ENCODE measurements around the gene KATNAL2. TPM values are rescaled to one million over a fixed set of nuclear protein-coding genes. Genes with fewer than 3 reads are reported as not detected.
A peak's percentile ranks its signal among the peaks of the same experiment; 100 is the strongest.
"Not testable (repeated sequence)": the region's sequence is repeated elsewhere in the genome, so short reads cannot be mapped to it uniquely, and the experiment has no call there.

Gene KATNAL2
- total RNA-seq, 1 donor from 2014 or later, result 0.64 TPM

- no peak for DNase-seq (ENCODE audit: low read depth in 2 of 2)
Observed at GRCh38 chr18:47032945-47033344, 115.5 kb downstream of the KATNAL2 start.

DNA sequence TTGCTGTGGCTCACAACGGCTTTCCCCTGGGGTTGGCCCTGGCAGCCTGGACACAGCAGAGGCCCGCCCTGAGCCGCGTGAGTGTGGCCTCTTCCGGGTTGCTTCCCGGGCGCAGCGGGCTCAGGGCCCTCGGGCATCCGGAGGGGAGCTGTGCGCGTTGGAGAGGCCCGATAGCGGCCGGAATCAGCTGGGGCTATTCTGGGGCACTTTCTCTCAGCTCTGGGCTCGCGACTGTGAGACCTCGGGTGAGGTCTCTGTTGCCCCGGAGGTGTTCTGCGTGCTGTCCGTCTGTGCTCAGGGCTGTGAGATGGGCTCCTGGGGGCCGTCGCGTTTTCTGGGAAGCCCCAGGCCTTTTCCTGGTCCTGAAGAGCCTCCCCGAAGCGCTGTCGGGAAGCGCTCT, 117.2 kb downstream of the KATNAL2 start:
- DNase-seq (ENCODE audit: low read depth in 2 of 2), result not testable (repeated sequence)

DNA sequence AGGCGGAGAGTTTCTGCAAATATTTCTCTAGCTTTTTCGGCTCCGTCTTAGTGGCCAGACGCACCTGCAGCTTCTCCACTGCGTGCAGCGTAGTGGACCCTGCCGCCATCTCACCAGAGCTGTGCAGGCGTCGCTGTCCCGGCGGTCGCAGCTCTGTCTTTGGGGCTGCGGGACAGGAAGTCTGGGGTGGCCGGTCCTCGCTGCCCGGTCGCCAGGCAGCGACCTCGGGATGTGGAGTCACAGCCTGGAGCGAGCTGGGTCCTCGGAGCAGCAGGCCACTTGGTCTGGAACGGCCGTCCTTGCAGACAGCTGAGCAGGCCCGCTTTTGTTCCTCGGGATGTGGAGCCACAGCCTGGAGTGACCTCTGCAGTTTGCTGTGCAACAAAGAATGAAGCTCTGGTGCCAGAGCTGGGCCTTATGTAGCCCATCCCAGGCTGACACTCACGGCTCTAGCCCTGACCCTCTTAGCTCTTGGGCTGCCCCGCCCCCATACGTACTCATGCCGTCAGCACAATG, 117.8 kb downstream of the KATNAL2 start, which contains the start of gene ELOA2:
Gene ELOA2 (minus strand): TSS at position 466 of the 516 bp plus-strand sequence. CDS start 357 bp downstream, at position 109.
- no peak for DNase-seq (ENCODE audit: low read depth in 2 of 2)

DNA sequence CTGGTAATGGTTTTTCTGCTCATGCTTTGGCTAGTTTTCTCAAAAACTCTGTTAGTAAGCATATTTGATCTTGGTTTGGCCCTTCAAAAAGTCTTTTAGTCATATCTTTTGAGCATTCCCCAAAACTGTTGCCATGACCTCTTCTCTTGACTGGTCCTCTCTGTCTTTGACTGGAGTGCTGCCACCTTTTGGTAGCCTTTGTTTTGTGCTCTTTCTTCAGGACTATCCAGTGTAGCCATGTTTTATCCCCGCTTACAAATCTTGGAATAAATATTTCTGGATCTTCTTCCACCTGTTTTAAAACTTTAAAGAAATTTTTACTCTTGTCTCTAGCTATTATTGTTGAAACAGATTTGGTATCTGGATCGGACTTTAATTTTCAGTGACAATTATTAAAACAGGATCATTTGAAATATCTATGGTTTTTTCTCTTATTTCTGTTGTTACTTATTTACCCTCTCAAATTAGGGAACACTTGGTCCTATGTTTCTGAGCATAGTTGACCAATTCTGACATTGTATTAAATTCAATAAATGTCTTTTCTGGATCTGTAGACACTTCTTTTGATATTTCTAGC, 119.0 kb downstream of the KATNAL2 start:
- peak; percentile 3 to 36 for DNase-seq (ENCODE audit: low read depth in 2 of 2)

GRCh38 chr18:47036927-47037578, 119.7 kb downstream of the KATNAL2 start:
- no peak for DNase-seq (ENCODE audit: low read depth in 2 of 2)

DNA sequence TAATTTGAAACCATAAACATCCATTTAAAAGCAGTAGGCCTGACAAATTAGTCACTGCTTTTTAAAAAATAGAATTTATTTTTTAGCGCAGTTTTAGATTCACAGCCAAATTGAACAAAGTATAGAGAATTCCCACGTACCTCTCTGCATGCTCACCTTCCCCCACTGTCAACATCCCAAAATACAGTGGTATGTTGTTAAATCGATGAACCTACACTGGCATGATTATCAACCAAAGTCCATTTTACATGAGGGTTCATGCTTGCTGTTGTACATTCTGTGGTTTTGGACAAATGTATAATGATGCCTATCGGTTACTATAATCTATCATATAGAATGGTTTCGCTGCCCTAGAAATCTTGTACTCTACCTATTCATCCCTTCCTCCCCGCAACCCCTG, 123.6 kb downstream of the KATNAL2 start:
- no peak for DNase-seq (ENCODE audit: low read depth in 2 of 2)

DNA sequence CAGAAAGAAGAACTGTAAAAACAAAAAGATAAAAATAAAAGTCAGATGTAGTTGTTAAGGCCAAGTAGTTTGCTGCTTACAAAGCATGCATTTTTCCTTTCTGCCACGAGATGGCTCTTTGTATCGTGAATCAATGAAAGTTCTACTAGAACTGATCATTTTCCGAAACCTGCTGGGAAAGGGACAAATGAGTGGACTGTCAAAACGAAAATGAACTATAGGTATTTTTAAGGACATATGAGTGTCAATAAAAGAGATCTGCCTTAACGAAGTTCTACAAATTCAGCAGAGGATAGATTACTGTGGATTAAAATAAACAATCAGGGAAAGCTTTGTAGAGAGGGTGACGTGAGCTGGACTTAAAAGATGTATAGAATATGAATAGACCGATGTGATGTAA, 133.1 kb downstream of the KATNAL2 start:
- peak; percentile 30 to 60 for DNase-seq (ENCODE audit: low read depth in 2 of 2)

DNA sequence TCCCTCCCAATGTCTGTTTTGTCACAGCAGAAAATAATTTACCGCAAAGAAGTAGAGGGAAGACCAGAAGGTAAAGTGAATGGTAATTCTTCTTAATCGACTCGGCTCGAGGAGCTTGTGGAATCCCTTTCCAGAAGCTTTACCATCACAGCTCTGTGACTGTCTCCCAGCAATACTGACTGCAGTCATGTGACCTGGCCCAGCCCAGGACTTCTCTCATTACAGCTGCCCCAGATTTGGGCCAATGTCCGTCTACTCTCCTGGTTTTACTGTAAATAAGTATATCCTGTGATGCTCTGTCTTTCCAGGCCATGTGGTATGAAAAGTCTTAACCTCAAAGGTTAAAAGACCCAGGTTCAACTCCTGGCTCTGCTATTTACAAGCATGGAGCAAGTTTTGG, 137.0 kb downstream of the KATNAL2 start:
- no peak for DNase-seq (ENCODE audit: low read depth in 2 of 2)

- DNase-seq (ENCODE audit: low read depth in 2 of 2), result peak in 1 of 2 donors; percentile 44
Observed at GRCh38 chr18:47062471-47062870, 145.1 kb downstream of the KATNAL2 start.

DNA sequence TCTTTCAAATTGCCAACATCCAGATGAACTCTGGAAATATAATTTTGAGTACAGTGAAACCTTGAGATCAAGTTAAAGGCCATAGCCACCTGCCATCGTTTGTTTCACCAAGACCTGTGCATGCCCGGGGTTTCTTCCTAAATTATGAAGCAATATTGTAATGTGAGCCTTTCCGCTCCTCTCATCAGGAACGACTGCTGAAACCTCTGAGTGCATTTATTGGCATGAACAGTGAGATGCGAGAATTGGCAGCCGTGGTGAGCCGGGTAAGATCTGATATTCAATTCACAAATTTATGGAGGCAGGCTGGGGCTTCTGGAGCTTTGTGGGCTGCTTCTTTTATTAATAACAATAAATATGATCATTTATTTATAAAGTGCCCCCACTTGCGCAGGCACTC, 145.7 kb downstream of the KATNAL2 start:
- DNase-seq (ENCODE audit: low read depth in 2 of 2), result no peak

- no peak for DNase-seq (ENCODE audit: low read depth in 2 of 2)
Observed at GRCh38 chr18:47067648-47068047, 150.2 kb downstream of the KATNAL2 start.

DNA sequence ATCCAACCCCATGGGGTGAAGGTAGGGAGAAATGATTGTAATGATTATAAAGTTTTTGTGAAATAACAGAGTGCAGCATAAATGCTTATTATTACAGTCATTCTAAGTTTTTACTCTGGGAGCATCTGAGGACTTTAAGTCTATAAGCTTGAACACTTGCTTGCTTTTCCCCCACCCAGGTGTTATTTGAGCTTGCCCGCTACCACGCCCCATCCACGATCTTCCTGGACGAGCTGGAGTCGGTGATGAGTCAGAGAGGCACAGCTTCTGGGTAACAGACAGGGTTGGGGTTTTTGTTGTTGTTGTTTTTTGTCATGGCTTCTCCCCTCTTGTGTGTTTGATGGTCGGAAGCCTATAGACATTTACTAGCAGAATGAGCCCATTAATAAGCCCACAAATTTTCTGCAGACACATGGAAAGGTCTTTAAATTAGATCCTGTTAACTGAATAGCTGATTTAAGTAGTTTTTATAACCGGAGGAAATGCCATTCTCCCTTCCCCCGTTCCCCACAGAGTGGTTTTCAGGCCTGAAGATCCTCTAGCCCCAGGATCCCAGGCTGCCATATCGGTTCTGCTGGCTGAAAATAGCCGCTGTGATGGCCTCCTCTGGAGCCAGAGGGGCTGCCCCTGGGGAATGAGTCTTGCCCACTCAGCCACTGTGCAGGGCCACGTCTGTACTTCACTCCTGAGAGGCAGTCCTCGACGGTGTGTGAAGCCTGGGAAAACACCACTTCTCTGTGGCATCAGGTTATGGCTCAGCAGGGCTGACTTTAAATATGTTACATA, 157.9 kb downstream of the KATNAL2 start:
- no peak for DNase-seq (ENCODE audit: low read depth in 2 of 2)

GRCh38 chr18:47077111-47077510, 159.7 kb downstream of the KATNAL2 start:
- no peak for DNase-seq (ENCODE audit: low read depth in 2 of 2)

DNA sequence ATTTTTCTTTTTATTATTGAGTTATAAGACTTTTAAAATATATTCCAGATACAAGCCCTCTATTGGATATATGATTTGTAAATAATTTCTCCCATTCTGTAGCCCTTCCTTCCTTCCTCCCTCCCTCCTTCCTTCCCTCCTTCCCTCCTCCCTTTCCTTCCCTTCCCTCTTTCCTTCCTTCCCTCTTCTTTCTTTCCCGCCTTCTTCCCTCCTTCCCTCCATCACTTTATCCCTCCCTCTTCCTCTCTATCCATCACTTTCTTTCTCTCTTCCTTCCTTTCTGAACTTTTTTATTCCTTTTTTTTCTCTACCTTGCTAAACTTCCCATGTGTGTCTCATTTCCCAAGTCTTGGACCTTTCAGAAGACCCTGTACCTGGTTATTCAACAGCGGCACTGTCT, 163.5 kb downstream of the KATNAL2 start:
- no peak for DNase-seq (ENCODE audit: low read depth in 2 of 2)

GRCh38 chr18:47081578-47081977, 164.2 kb downstream of the KATNAL2 start:
- DNase-seq (ENCODE audit: low read depth in 2 of 2), result no peak

DNA sequence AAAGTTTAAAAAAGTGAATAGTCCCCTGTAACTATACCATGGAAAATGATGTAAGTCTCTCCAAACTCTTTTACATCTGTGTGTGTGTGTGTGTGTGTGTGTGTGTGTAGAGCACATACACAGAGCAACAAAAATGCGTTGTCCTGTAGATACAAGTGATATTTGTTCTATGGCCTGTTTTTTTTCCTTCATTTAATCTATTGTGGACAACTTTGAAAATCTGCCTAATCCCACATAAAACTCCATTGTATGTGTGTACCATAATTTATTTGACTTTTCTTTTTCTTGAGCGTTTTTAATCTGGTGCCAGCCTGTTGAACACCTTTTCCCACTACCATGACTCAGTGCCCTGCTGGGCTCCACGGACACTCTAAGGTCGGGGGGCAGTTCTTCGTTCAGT, 170.3 kb downstream of the KATNAL2 start:
- no peak for DNase-seq (ENCODE audit: low read depth in 2 of 2)

DNA sequence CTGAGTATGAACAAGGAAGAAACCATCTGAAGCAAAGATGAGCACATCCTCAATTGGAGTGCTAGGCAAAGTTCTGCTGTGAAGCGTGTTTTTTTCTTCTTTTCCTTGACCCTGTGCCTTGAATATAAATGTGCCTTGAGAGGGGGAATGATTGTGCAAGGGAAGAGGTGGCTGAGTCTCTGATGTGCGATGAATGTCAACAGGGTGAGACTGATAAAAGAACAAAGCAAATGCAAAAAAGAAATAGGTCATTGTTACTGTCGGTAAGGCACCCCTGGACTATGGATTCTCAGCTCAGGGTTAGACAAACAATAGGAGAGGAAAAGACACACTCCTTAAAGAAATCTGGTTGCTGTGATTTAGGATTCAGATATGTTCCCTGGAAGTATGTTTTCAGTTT, 178.4 kb downstream of the KATNAL2 start:
- no peak for DNase-seq (ENCODE audit: low read depth in 2 of 2)

GRCh38 chr18:47100212-47100831, 182.9 kb downstream of the KATNAL2 start:
- DNase-seq (ENCODE audit: low read depth in 2 of 2), result peak; percentile 30 to 56

DNA sequence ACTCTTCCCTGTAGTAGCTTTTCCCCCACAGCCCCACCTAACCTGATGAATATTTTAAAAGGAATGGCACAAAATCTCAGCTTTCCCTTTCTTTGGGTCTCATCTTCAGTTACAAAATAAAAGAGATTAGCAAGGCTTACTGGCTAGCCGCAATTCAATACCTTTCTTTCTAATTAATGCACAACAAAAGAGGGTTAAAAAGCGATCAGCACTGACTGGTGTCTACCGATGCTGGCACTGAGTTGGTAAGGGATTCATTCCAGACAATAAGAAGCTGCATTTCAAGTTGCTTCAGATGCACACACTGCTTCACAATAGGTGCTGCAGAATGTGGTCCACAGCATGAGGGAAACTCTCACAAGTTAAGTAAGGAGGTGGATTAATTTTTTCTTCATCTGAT, 191.0 kb downstream of the KATNAL2 start:
- no peak for DNase-seq (ENCODE audit: low read depth in 2 of 2)

DNA sequence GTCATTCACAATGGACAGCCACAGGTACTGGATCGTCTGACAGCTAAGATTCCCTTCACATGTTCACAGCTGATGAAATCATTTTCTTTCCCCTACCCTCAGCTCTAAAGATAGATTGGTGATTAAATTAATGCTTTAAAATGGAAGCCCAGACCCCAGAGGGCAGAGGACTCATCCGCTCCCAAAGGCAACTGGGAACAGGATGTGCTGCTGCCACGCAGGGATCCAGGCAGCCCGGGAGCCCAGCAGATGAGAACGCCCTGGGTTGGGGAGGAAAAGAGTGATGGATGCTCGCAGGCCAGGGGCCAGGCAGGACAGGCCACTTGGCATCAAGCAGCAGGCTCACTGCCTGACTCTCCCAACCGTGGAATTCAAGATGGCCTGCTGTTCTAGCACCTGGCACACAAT, 191.6 kb downstream of the KATNAL2 start:
- DNase-seq (ENCODE audit: low read depth in 2 of 2), result no peak

GRCh38 chr18:47109720-47110119, 192.3 kb downstream of the KATNAL2 start:
- DNase-seq (ENCODE audit: low read depth in 2 of 2), result no peak

Data from dermis microvascular lymphatic vessel endothelial cell (primary cell).